ENCODE data around the gene SIM1. TPM values are rescaled to one million over a fixed set of nuclear protein-coding genes. Genes with fewer than 3 reads are reported as not detected.

SIM1 gene
- total RNA-seq, 1 experiment from 2014 or later: not detected

DNA sequence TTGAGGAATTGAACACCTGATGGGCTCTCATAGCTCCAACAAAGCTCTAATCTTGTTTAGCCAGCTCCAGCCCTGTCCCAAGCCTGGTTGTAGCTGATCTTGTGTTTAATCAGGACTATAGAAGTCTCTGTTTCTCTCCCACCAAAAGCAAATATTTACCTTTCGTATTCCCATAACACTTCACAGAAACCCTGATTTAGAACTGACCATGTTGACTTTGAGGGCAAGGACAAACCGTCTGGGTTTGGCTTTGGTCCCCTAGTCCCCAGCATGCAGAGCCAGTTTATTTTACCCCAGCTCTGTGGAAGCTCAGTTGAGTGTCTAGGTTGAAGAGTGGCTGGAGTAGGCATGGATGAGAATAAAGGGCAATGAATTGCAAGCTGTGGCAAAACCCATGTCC, 18.0 kb upstream of the SIM1 start:
- intact Hi-C loops (cut with micrococcal nuclease; ENCODE audit: unreplicated experiment) (no loop called here), in situ Hi-C loops (cut with HindIII; ENCODE audit: low pct_unique_long_range_greater_than_20kb, low sequenced_read_pairs) (no loop called here)
- no peak for ATAC-seq
- no peak overlapping the region for H3K27ac ChIP-seq (ENCODE audit: low read length)
- H3K9me3 ChIP-seq (ENCODE audit: control insufficient read depth, insufficient read depth, low read depth, low read length): no peaks in the 10 kb centered on the region
- no peak overlapping the region for H3K4me3 ChIP-seq (ENCODE audit: low read depth in 2 of 2, low read length in 2 of 2)
- CTCF ChIA-PET: no interaction called here
- H3K36me3 ChIP-seq (ENCODE audit: control insufficient read depth, insufficient read depth, low read length): no peaks in the 10 kb centered on the region
- POLR2A ChIA-PET: no interaction called here
- H3K27me3 ChIP-seq (ENCODE audit: control insufficient read depth, insufficient read depth, low read length): no peaks in the 10 kb centered on the region
- no peaks in the 10 kb centered on the region for H3K4me1 ChIP-seq (ENCODE audit: control insufficient read depth, insufficient read depth, low read length)
- no peak for TF ChIP-seq TCF7L2 (IDR thresholded peaks at IDR 0.05; ENCODE audit: low read depth, low read length)
- TF ChIP-seq, protein P1, sequence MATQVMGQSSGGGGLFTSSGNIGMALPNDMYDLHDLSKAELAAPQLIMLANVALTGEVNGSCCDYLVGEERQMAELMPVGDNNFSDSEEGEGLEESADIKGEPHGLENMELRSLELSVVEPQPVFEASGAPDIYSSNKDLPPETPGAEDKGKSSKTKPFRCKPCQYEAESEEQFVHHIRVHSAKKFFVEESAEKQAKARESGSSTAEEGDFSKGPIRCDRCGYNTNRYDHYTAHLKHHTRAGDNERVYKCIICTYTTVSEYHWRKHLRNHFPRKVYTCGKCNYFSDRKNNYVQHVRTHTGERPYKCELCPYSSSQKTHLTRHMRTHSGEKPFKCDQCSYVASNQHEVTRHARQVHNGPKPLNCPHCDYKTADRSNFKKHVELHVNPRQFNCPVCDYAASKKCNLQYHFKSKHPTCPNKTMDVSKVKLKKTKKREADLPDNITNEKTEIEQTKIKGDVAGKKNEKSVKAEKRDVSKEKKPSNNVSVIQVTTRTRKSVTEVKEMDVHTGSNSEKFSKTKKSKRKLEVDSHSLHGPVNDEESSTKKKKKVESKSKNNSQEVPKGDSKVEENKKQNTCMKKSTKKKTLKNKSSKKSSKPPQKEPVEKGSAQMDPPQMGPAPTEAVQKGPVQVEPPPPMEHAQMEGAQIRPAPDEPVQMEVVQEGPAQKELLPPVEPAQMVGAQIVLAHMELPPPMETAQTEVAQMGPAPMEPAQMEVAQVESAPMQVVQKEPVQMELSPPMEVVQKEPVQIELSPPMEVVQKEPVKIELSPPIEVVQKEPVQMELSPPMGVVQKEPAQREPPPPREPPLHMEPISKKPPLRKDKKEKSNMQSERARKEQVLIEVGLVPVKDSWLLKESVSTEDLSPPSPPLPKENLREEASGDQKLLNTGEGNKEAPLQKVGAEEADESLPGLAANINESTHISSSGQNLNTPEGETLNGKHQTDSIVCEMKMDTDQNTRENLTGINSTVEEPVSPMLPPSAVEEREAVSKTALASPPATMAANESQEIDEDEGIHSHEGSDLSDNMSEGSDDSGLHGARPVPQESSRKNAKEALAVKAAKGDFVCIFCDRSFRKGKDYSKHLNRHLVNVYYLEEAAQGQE (IDR thresholded peaks at IDR 0.05; ENCODE audit: insufficient read depth in 1 of 2, low read depth in 2 of 2, low read length in 1 of 2): no peak
- TF ChIP-seq, protein P2, sequence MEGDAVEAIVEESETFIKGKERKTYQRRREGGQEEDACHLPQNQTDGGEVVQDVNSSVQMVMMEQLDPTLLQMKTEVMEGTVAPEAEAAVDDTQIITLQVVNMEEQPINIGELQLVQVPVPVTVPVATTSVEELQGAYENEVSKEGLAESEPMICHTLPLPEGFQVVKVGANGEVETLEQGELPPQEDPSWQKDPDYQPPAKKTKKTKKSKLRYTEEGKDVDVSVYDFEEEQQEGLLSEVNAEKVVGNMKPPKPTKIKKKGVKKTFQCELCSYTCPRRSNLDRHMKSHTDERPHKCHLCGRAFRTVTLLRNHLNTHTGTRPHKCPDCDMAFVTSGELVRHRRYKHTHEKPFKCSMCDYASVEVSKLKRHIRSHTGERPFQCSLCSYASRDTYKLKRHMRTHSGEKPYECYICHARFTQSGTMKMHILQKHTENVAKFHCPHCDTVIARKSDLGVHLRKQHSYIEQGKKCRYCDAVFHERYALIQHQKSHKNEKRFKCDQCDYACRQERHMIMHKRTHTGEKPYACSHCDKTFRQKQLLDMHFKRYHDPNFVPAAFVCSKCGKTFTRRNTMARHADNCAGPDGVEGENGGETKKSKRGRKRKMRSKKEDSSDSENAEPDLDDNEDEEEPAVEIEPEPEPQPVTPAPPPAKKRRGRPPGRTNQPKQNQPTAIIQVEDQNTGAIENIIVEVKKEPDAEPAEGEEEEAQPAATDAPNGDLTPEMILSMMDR (IDR thresholded peaks at IDR 0.05): no peak
- TF ChIP-seq POLR2AphosphoS5 (IDR thresholded peaks at IDR 0.05; ENCODE audit: low read depth, low read length): no peak
- TF ChIP-seq SIN3A (IDR thresholded peaks at IDR 0.05; ENCODE audit: borderline replicate concordance, insufficient read depth, low read depth, low read length): no peak
- BruUV-seq (replicated peaks): no TSS peak
- DNase-seq (ENCODE audit: low read depth, low spot score): no peak

DNA sequence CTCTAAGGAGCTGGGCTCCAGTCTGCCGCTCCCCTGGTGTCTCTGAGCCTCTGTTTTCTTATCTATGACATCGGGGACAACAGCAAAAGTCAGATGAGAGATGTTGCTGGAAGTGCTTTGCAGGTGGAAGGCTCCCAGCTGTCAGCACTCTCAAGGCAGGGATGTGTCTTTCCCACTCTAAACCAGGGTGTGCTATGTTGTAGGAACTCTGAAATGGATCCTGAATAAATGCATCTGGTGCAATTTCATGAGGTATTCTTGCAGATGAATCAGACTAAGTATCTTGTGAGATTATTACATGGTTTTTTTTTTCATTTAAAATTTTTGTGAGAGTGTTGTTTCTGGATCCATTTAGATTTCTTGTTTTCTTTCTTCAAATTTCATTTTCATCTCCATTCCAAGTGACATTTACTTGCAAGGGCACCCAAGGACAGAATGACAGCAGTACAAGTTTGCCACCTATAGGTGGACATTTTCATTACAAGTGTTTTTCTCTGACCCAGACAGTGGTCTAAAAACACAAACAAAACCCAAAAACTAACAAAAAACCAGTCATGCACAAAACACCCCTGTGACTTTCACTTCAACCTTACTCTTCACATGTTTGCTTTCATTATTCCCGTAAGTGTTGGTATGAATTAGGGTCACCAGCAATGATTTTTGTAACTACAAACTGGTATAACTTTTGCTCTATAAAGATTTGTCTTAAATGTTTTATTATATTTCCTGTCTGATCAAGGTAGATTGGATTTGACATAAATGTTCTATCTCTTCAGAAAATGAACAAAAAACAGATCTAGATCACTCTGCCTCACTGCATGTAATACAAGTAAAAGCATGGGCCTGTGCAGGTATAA, 14.7 kb upstream of the SIM1 start:
- in situ Hi-C loops (cut with HindIII; ENCODE audit: low pct_unique_long_range_greater_than_20kb, low sequenced_read_pairs): no loop called here
- no peak overlapping the region for H3K27ac ChIP-seq (ENCODE audit: low read length)
- CTCF ChIA-PET: no interaction called here
- DNase-seq (ENCODE audit: low read depth, low spot score) (peak; percentile 57), ATAC-seq (peak; percentile 82)
- no peaks in the 10 kb centered on the region for H3K9me3 ChIP-seq (ENCODE audit: control insufficient read depth, insufficient read depth, low read depth, low read length)
- no peak overlapping the region for H3K4me3 ChIP-seq (ENCODE audit: low read depth in 2 of 2, low read length in 2 of 2)
- H3K27me3 ChIP-seq (ENCODE audit: control insufficient read depth, insufficient read depth, low read length): no peaks in the 10 kb centered on the region
- POLR2A ChIA-PET: no interaction called here
- no peaks in the 10 kb centered on the region for H3K4me1 ChIP-seq (ENCODE audit: control insufficient read depth, insufficient read depth, low read length)
- H3K36me3 ChIP-seq (ENCODE audit: control insufficient read depth, insufficient read depth, low read length): no peaks in the 10 kb centered on the region
- no TSS peak for BruUV-seq (replicated peaks)
- intact Hi-C loops (cut with micrococcal nuclease; ENCODE audit: unreplicated experiment): loop anchor here (1.0 kb wide), 1 partner anchor 363 kb away; no protein-coding TSS in a partner anchor
- TF ChIP-seq POLR2AphosphoS5 (IDR thresholded peaks at IDR 0.05; ENCODE audit: low read depth, low read length): no peak
- TF ChIP-seq, protein P2 (IDR thresholded peaks at IDR 0.05): peak; percentile 75; the same call in 1 of the 2 replicates

Data from Panc1 (cell line).